HepG2 (cell line): ENCODE results near the gene TCEA3. TPM values are rescaled to one million over a fixed set of nuclear protein-coding genes. Genes with fewer than 3 reads are reported as not detected.

Experiments used
- SOX6 ChIP-seq, 2 experiments: fragments of 450-650 bp in 1 of 2; sonication (generic) in 1 of 2; formaldehyde crosslinking in 1 of 2; IDR thresholded peaks; 2 replicates each; pipeline versions ENCODE4 v1.4.0 to v1.6.1; 2017 to 2020; ENCODE audit warnings: antibody characterized with exemption in 1 of 2, mild to moderate bottlenecking in 1 of 2, missing genetic modification reagents in 1 of 2
- SP2 ChIP-seq: sonication (generic); formaldehyde crosslinking; IDR thresholded peaks from 2 replicates; pipeline ENCODE4 v1.5.1; 2020; ENCODE audit warnings: mild to moderate bottlenecking, missing genetic modification reagents
- SP4 ChIP-seq: sonication (generic); formaldehyde crosslinking; IDR thresholded peaks from 2 replicates; pipeline ENCODE4 v1.8.1; 2023; ENCODE audit warnings: mild to moderate bottlenecking, missing genetic modification reagents
- UBTF ChIP-seq: sonication (generic); formaldehyde crosslinking; IDR thresholded peaks from 2 replicates; pipeline ENCODE4 v1.4.0; 2020; ENCODE audit warnings: mild to moderate bottlenecking, missing genetic modification reagents
- ZNF484 ChIP-seq: sonication (generic); formaldehyde crosslinking; IDR thresholded peaks from 2 replicates; pipeline ENCODE4 v1.5.1; 2020; ENCODE audit warnings: mild to moderate bottlenecking, low read depth, missing genetic modification reagents, borderline replicate concordance
- ZNF503 ChIP-seq: sonication (generic); formaldehyde crosslinking; IDR thresholded peaks from 2 replicates; pipeline ENCODE4 v1.4.0; 2020; ENCODE audit warnings: missing genetic modification reagents
- polyA plus RNA-seq, 8 experiments: library from polyadenylated mRNA; depleted of rRNA in 3 of 8; stranded (reverse) in 7 of 8; unstranded in 1 of 8; fragments of >200 nt; fragmentation: Illumina TruSeq in 4 of 8; extraction: Trizol in 4 of 8; gene quantifications; 2 replicates each; pipeline versions ENCODE4 v1.2.1 to v1.2.3, GENCODE V29; 2011 to 2016; ENCODE audit warnings: low read depth in 4 of 8, missing spikeins in 1 of 8, mixed read lengths in 1 of 8; ENCODE audit not compliant: insufficient read depth in 1 of 8
- total RNA-seq, 5 experiments: library from RNA; depleted of rRNA; stranded (reverse); fragments of >200 nt; fragmentation: Illumina TruSeq; extraction: Trizol; gene quantifications; 2 replicates each; pipeline ENCODE4 v1.2.3, GENCODE V29; 2016; ENCODE audit warnings: low read depth in 1 of 5
- TF ChIP-seq, protein P1 (sequence below): sonication (generic); formaldehyde crosslinking; IDR thresholded peaks from 2 replicates; pipeline ENCODE4 v1.8.0; 2022; ENCODE audit warnings: mild to moderate bottlenecking, missing genetic modification reagents; ENCODE audit not compliant: insufficient replicate concordance

The TCEA3 gene
- total and polyA plus RNA-seq, 2 of the 13 experiments (the other 11 are each of a cell fraction or from before 2014, with no cell fraction given) = 55.5 to 84.6 TPM

- TF ChIP-seq, protein P1, sequence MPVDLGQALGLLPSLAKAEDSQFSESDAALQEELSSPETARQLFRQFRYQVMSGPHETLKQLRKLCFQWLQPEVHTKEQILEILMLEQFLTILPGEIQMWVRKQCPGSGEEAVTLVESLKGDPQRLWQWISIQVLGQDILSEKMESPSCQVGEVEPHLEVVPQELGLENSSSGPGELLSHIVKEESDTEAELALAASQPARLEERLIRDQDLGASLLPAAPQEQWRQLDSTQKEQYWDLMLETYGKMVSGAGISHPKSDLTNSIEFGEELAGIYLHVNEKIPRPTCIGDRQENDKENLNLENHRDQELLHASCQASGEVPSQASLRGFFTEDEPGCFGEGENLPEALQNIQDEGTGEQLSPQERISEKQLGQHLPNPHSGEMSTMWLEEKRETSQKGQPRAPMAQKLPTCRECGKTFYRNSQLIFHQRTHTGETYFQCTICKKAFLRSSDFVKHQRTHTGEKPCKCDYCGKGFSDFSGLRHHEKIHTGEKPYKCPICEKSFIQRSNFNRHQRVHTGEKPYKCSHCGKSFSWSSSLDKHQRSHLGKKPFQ (CRISPR knock-in tag) = no peak
- TF ChIP-seq ZNF484 (CRISPR knock-in tag) = no peak
- TF ChIP-seq SP2 = no peak
- no peak for TF ChIP-seq SOX6 (IDR thresholded peaks at IDR 0.05)
- peak; percentile 15; the same call in 1 of the 2 replicates for TF ChIP-seq SOX6 (CRISPR knock-in tag; IDR thresholded peaks at IDR 0.05)
- no peak for TF ChIP-seq ZNF503 (CRISPR knock-in tag)
- no peak for TF ChIP-seq UBTF (CRISPR knock-in tag)
- no peak for TF ChIP-seq SP4 (CRISPR knock-in tag)
These were observed 7.0 kb downstream of the TCEA3 start (continued) for GRCh38 chr1:23417570-23417969.
